Stimulated activated naive B cell treated with anti-CD40 and anti-IgM and Interleukin-4, amounts not matched to agents 10 μg/mL and 1 μg/mL and 100 μg/mL, for 72 hours (primary cell): ENCODE data around the gene C9orf43.
"Not testable (repeated sequence)": the region's sequence is repeated elsewhere in the genome, so short reads cannot be mapped to it uniquely, and the experiment has no call there.

ENCODE experiments used
- ATAC-seq, 2 donors: fragments of 150-1000 bp; cut with Tn5 transposase; replicated peaks; 2 replicates each; pipeline ENCODE4 v1.10.0; 2021; ENCODE audit warnings: moderate library complexity in 1 of 2
- DNase-seq: peaks from one replicate; pipeline ENCODE4 v3.0.0; 2021
- H3K27ac Mint-ChIP-seq: one replicate; pipeline ENCODE4 v1.8.0; 2022; ENCODE audit warnings: mild to moderate bottlenecking, mixed read lengths
- H3K27me3 Mint-ChIP-seq, 2 donors: one replicate each; pipeline ENCODE4 v1.8.0; 2022; ENCODE audit warnings: mixed read lengths in 2 of 2
- H3K36me3 Mint-ChIP-seq, 2 donors: one replicate each; pipeline ENCODE4 v1.8.0; 2022; ENCODE audit warnings: mixed read lengths in 2 of 2, mild to moderate bottlenecking in 1 of 2
- H3K4me1 Mint-ChIP-seq, 2 donors: one replicate each; pipeline ENCODE4 v1.8.0; 2022; ENCODE audit warnings: mixed read lengths in 2 of 2, mild to moderate bottlenecking in 1 of 2
- H3K4me3 Mint-ChIP-seq, 2 donors: one replicate each; pipeline ENCODE4 v1.8.0; 2022; ENCODE audit warnings: mild to moderate bottlenecking in 2 of 2, mixed read lengths in 2 of 2, moderate library complexity in 1 of 2
- H3K9me3 Mint-ChIP-seq, 2 donors: one replicate each; pipeline ENCODE4 v1.8.0; 2022; ENCODE audit warnings: mixed read lengths in 2 of 2, mild to moderate bottlenecking in 1 of 2

Gene C9orf43

GRCh38 chr9:113410207-113410864 is at the start of gene C9orf43, which contains the start of gene POLE3:
Gene C9orf43, plus strand, starts transcription at chr9:113410747. Its CDS starts 2,747 bp downstream, at chr9:113413494.
Gene POLE3, minus strand, starts transcription at chr9:113410675. Its CDS starts 382 bp downstream, at chr9:113410293.
- Mint-ChIP-seq H3K27me3 (no peaks in the 10 kb centered on the region), H3K27ac (peak within 1 kb of the TSS; percentile 100), H3K4me1 (peaks cover 15 to 32% of the 10 kb centered on the region in 2 donors), H3K9me3 (no peaks in the 10 kb centered on the region), H3K4me3 (peak within 1 kb of the TSS; percentile 98 to 99), H3K36me3 (peaks cover 19 to 28% of the 10 kb centered on the region in 2 donors)
- peak; percentile 95 for DNase-seq
- ATAC-seq: peak; percentile 93 to 96

- DNase-seq (no peak), ATAC-seq (no peak)
- H3K36me3 Mint-ChIP-seq: peaks cover 0 to under 1% of the 10 kb centered on the region in 2 donors
- H3K9me3 Mint-ChIP-seq: no peaks in the 10 kb centered on the region
- no peak overlapping the region for H3K4me3 Mint-ChIP-seq
- H3K27ac Mint-ChIP-seq: no peak overlapping the region
- H3K4me1 Mint-ChIP-seq: no peaks in the 10 kb centered on the region
- H3K27me3 Mint-ChIP-seq: no peaks in the 10 kb centered on the region
Observed at GRCh38 chr9:113361304-113362018, 49.1 kb upstream of the C9orf43 start.

- H3K27me3 Mint-ChIP-seq: no peaks in the 10 kb centered on the region
- H3K36me3 Mint-ChIP-seq: no peaks in the 10 kb centered on the region
- no peak overlapping the region for H3K4me3 Mint-ChIP-seq
- H3K27ac Mint-ChIP-seq: no peak overlapping the region
- DNase-seq (no peak), ATAC-seq (no peak)
- H3K9me3 Mint-ChIP-seq: no peaks in the 10 kb centered on the region
- no peaks in the 10 kb centered on the region for H3K4me1 Mint-ChIP-seq
Observed at GRCh38 chr9:113363336-113363735, 47.2 kb upstream of the C9orf43 start.

GRCh38 chr9:113364951-113365350 is 45.6 kb upstream of the C9orf43 start:
- Mint-ChIP-seq H3K9me3 (no peaks in the 10 kb centered on the region), H3K4me3 (no peak overlapping the region), H3K36me3 (peaks cover 0 to 6% of the 10 kb centered on the region in 2 donors), H3K27me3 (no peaks in the 10 kb centered on the region), H3K4me1 (no peaks in the 10 kb centered on the region), H3K27ac (no peak overlapping the region)
- ATAC-seq (no peak), DNase-seq (no peak)

GRCh38 chr9:113365652-113366051 is 44.9 kb upstream of the C9orf43 start:
- DNase-seq, H3K4me3 Mint-ChIP-seq, ATAC-seq, H3K27me3 Mint-ChIP-seq, H3K4me1 Mint-ChIP-seq, H3K9me3 Mint-ChIP-seq, H3K36me3 Mint-ChIP-seq, H3K27ac Mint-ChIP-seq: not testable (repeated sequence)

- no peak overlapping the region for H3K4me3 Mint-ChIP-seq
- peaks cover 8 to 20% of the 10 kb centered on the region in 2 donors for H3K36me3 Mint-ChIP-seq
- no peaks in the 10 kb centered on the region for H3K27me3 Mint-ChIP-seq
- DNase-seq (no peak), ATAC-seq (no peak)
- peaks cover 4 to 5% of the 10 kb centered on the region in 2 donors for H3K4me1 Mint-ChIP-seq
- no peaks in the 10 kb centered on the region for H3K9me3 Mint-ChIP-seq
- H3K27ac Mint-ChIP-seq: peak overlapping the region; percentile 26
Observed at GRCh38 chr9:113368348-113368981, 42.1 kb upstream of the C9orf43 start.

- H3K27me3 Mint-ChIP-seq: no peaks in the 10 kb centered on the region
- no peak overlapping the region for H3K27ac Mint-ChIP-seq
- DNase-seq (no peak), ATAC-seq (no peak)
- peaks cover 4 to 5% of the 10 kb centered on the region in 2 donors for H3K4me1 Mint-ChIP-seq
- H3K9me3 Mint-ChIP-seq: no peaks in the 10 kb centered on the region
- no peak overlapping the region for H3K4me3 Mint-ChIP-seq
- H3K36me3 Mint-ChIP-seq: peaks cover 8 to 20% of the 10 kb centered on the region in 2 donors
Observed at GRCh38 chr9:113368982-113369854, 41.3 kb upstream of the C9orf43 start.

- DNase-seq (no peak), ATAC-seq (no peak)
- peaks cover 4 to 7% of the 10 kb centered on the region in 2 donors for H3K4me1 Mint-ChIP-seq
- no peaks in the 10 kb centered on the region for H3K27me3 Mint-ChIP-seq
- no peak overlapping the region for H3K27ac Mint-ChIP-seq
- H3K9me3 Mint-ChIP-seq: no peaks in the 10 kb centered on the region
- no peak overlapping the region for H3K4me3 Mint-ChIP-seq
- peaks cover 9 to 20% of the 10 kb centered on the region in 2 donors for H3K36me3 Mint-ChIP-seq
Observed at GRCh38 chr9:113369855-113370140, 40.7 kb upstream of the C9orf43 start.

- Mint-ChIP-seq H3K9me3 (no peaks in the 10 kb centered on the region), H3K4me1 (peaks cover 10 to 17% of the 10 kb centered on the region in 2 donors), H3K27me3 (no peaks in the 10 kb centered on the region), H3K36me3 (peaks cover 11 to 24% of the 10 kb centered on the region in 2 donors), H3K27ac (no peak overlapping the region), H3K4me3 (no peak overlapping the region)
- ATAC-seq: no peak
- DNase-seq: no peak
Observed at GRCh38 chr9:113370806-113371325, 39.7 kb upstream of the C9orf43 start.

- no peaks in the 10 kb centered on the region for H3K27me3 Mint-ChIP-seq
- ATAC-seq (no peak), DNase-seq (no peak)
- H3K4me3 Mint-ChIP-seq: no peak overlapping the region
- H3K27ac Mint-ChIP-seq: no peak overlapping the region
- peaks cover 11 to 24% of the 10 kb centered on the region in 2 donors for H3K36me3 Mint-ChIP-seq
- H3K9me3 Mint-ChIP-seq: no peaks in the 10 kb centered on the region
- H3K4me1 Mint-ChIP-seq: peaks cover 10 to 27% of the 10 kb centered on the region in 2 donors
Observed at GRCh38 chr9:113372059-113372458, 38.5 kb upstream of the C9orf43 start.

- H3K4me3 Mint-ChIP-seq: no peak overlapping the region
- no peaks in the 10 kb centered on the region for H3K9me3 Mint-ChIP-seq
- ATAC-seq (no peak), DNase-seq (no peak)
- no peaks in the 10 kb centered on the region for H3K27me3 Mint-ChIP-seq
- peaks cover 11 to 24% of the 10 kb centered on the region in 2 donors for H3K36me3 Mint-ChIP-seq
- peaks cover 10 to 28% of the 10 kb centered on the region in 2 donors for H3K4me1 Mint-ChIP-seq
- H3K27ac Mint-ChIP-seq: no peak overlapping the region
Observed at GRCh38 chr9:113373256-113373655, 37.3 kb upstream of the C9orf43 start.

- Mint-ChIP-seq H3K36me3 (peaks cover 11 to 20% of the 10 kb centered on the region in 2 donors), H3K27me3 (no peaks in the 10 kb centered on the region), H3K9me3 (no peaks in the 10 kb centered on the region), H3K4me1 (peaks cover 10 to 28% of the 10 kb centered on the region in 2 donors), H3K27ac (no peak overlapping the region), H3K4me3 (no peak overlapping the region)
- ATAC-seq: no peak
- no peak for DNase-seq
Observed at GRCh38 chr9:113373676-113374392, 36.7 kb upstream of the C9orf43 start.
